ELF-1 (cell line): Measurements from ENCODE around the gene TAF4B.
A peak's percentile ranks its signal among the peaks of the same experiment; 100 is the strongest.
"Not testable (repeated sequence)": the region's sequence is repeated elsewhere in the genome, so short reads cannot be mapped to it uniquely, and the experiment has no call there.

Experiments used
- DNase-seq: peaks from one replicate; pipeline ENCODE4 v3.0.0-alpha.2; 2016; ENCODE audit warnings: low read depth, low spot score

Gene TAF4B

GRCh38 chr18:26307161-26307773, 81.0 kb downstream of the TAF4B start:
- DNase-seq = peak; percentile 18

GRCh38 chr18:26309281-26309680, 83.0 kb downstream of the TAF4B start:
- no peak for DNase-seq

- DNase-seq = peak; percentile 19
These were observed 86.0 kb downstream of the TAF4B start for GRCh38 chr18:26312199-26312598.

- DNase-seq = no peak
These were observed 91.2 kb downstream of the TAF4B start for GRCh38 chr18:26317398-26317797.

GRCh38 chr18:26320686-26321085, 94.4 kb downstream of the TAF4B start:
- no peak for DNase-seq

- no peak for DNase-seq
These were observed 96.8 kb downstream of the TAF4B start for GRCh38 chr18:26322890-26323653.

- DNase-seq = no peak
These were observed 99.5 kb downstream of the TAF4B start for GRCh38 chr18:26325771-26326170.

- DNase-seq = no peak
These were observed 100.8 kb downstream of the TAF4B start for GRCh38 chr18:26327062-26327461.

- DNase-seq = no peak
These were observed 106.7 kb downstream of the TAF4B start for GRCh38 chr18:26332991-26333390.

- peak; percentile 58 for DNase-seq
These were observed 108.9 kb downstream of the TAF4B start for GRCh38 chr18:26335156-26335555.

GRCh38 chr18:26335571-26336487, 109.6 kb downstream of the TAF4B start:
- peak; percentile 20 for DNase-seq

GRCh38 chr18:26336572-26336971, 110.3 kb downstream of the TAF4B start:
- no peak for DNase-seq

- no peak for DNase-seq
These were observed 116.4 kb downstream of the TAF4B start for GRCh38 chr18:26342646-26343045.

GRCh38 chr18:26350961-26351360, 124.7 kb downstream of the TAF4B start:
- no peak for DNase-seq

GRCh38 chr18:26356045-26356785, 130.0 kb downstream of the TAF4B start:
- no peak for DNase-seq

GRCh38 chr18:26357960-26358359, 131.7 kb downstream of the TAF4B start:
- DNase-seq = no peak

- no peak for DNase-seq
These were observed 135.8 kb downstream of the TAF4B start for GRCh38 chr18:26362021-26362420.

- no peak for DNase-seq
These were observed 141.2 kb downstream of the TAF4B start for GRCh38 chr18:26367425-26367824.

GRCh38 chr18:26370037-26370436, 143.8 kb downstream of the TAF4B start:
- no peak for DNase-seq

GRCh38 chr18:26376105-26376504, 149.9 kb downstream of the TAF4B start:
- no peak for DNase-seq

GRCh38 chr18:26378701-26379100, 152.5 kb downstream of the TAF4B start:
- no peak for DNase-seq

GRCh38 chr18:26381555-26381954, 155.3 kb downstream of the TAF4B start:
- not testable (repeated sequence) for DNase-seq
